Measurements from ENCODE around the gene RNF213. TPM values are rescaled to one million over a fixed set of nuclear protein-coding genes. Genes with fewer than 3 reads are reported as not detected.

RNF213 gene
- total and polyA plus RNA-seq, 4 donors = 18.2 to 104 (median 33.5) TPM

GRCh38 chr17:80244871-80245509 lies 15.7 kb upstream of the RNF213 start:
- no peaks in the 10 kb centered on the region for H3K4me1 ChIP-seq (ENCODE audit: control insufficient read depth in 4 of 4, insufficient read depth in 4 of 4, low read length in 3 of 4)
- 93% methylated on average over 22 of the region's 22 CpGs for WGBS
- peaks cover 2 to 23% (median 9%) of the 10 kb centered on the region in 4 donors for H3K36me3 ChIP-seq (ENCODE audit: control insufficient read depth in 4 of 4, insufficient read depth in 3 of 4, low read depth in 1 of 4, low read length in 3 of 4)
- no peaks in the 10 kb centered on the region for H3K9me3 ChIP-seq (ENCODE audit: control insufficient read depth in 4 of 4, low read length in 3 of 4)
- no peak for DNase-seq (ENCODE audit: low spot score)
- H3K27me3 ChIP-seq (ENCODE audit: control insufficient read depth in 4 of 4, insufficient read depth in 4 of 4, low read length in 3 of 4) = no peaks in the 10 kb centered on the region
- H3K4me3 ChIP-seq (ENCODE audit: low read depth in 1 of 3, low read length in 3 of 3) = no peak overlapping the region
- no peak overlapping the region for H3K9ac ChIP-seq (ENCODE audit: low read depth in 1 of 2, low read length in 2 of 2)
- no peak for TF ChIP-seq RXRA (IDR thresholded peaks at IDR 0.05)
- TF ChIP-seq EGR1 (IDR thresholded peaks at IDR 0.05; ENCODE audit: low read depth in 2 of 2) = no peak
- TF ChIP-seq YY1 (IDR thresholded peaks at IDR 0.05) = no peak
- no peak for TF ChIP-seq RAD21 (IDR thresholded peaks at IDR 0.05)
- no peak for TF ChIP-seq CTCF (IDR thresholded peaks at IDR 0.05; ENCODE audit: low read depth, low read length, missing input control)
- TF ChIP-seq SP1 (IDR thresholded peaks at IDR 0.05) = no peak
- no peak for TF ChIP-seq FOXA1 (IDR thresholded peaks at IDR 0.05)
- no peak for TF ChIP-seq REST (IDR thresholded peaks at IDR 0.05)
- TF ChIP-seq HNF4A (conservative IDR thresholded peaks at IDR 0.05) = no peak
- TF ChIP-seq MAX (IDR thresholded peaks at IDR 0.05) = no peak
- TF ChIP-seq JUND (IDR thresholded peaks at IDR 0.05) = no peak
- no peak overlapping the region for H3K27ac ChIP-seq (ENCODE audit: low read depth in 1 of 2, low read length in 2 of 2)

- Histone ChIP-seq H3K27ac (ENCODE audit: low read depth in 1 of 2, low read length in 2 of 2) (no peak overlapping the region), H3K27me3 (ENCODE audit: control insufficient read depth in 4 of 4, insufficient read depth in 4 of 4, low read length in 3 of 4) (no peaks in the 10 kb centered on the region), H3K36me3 (ENCODE audit: control insufficient read depth in 4 of 4, insufficient read depth in 3 of 4, low read depth in 1 of 4, low read length in 3 of 4) (peaks cover 2 to 23% (median 9%) of the 10 kb centered on the region in 4 donors), H3K9ac (ENCODE audit: low read depth in 1 of 2, low read length in 2 of 2) (no peak overlapping the region), H3K4me3 (ENCODE audit: low read depth in 1 of 3, low read length in 3 of 3) (no peak overlapping the region), H3K4me1 (ENCODE audit: control insufficient read depth in 4 of 4, insufficient read depth in 4 of 4, low read length in 3 of 4) (no peaks in the 10 kb centered on the region), H3K9me3 (ENCODE audit: control insufficient read depth in 4 of 4, low read length in 3 of 4) (no peaks in the 10 kb centered on the region)
- no peak for DNase-seq (ENCODE audit: low spot score)
- WGBS = 92% methylated on average over 27 of the region's 27 CpGs
- TF ChIP-seq YY1 (IDR thresholded peaks at IDR 0.05) (no peak), RAD21 (IDR thresholded peaks at IDR 0.05) (no peak), NR2F2 (IDR thresholded peaks at IDR 0.05) (no peak), JUND (IDR thresholded peaks at IDR 0.05) (no peak), ATF3 (IDR thresholded peaks at IDR 0.05) (no peak), FOXA1 (IDR thresholded peaks at IDR 0.05) (no peak)
These were observed 14.9 kb upstream of the RNF213 start for GRCh38 chr17:80245566-80246265.

Data from liver (tissue), 9 donors.